ENCODE measurements around the gene EPHB2.

Gene EPHB2

GRCh38 chr1:22760455-22760854 is 49.8 kb downstream of the EPHB2 start:
- TF ChIP-seq POLR2AphosphoS5 (IDR thresholded peaks at IDR 0.05; ENCODE audit: low read depth, low read length) (no peak), FOXP2 (optimal IDR thresholded peaks at IDR 0.05; ENCODE audit: borderline replicate concordance, extremely low read depth, extremely low read length, insufficient read depth) (no peak), REST (IDR thresholded peaks at IDR 0.05; ENCODE audit: insufficient read depth in 1 of 2, low read depth in 2 of 2, low read length in 2 of 2) (no peak), TAF1 (IDR thresholded peaks at IDR 0.05; ENCODE audit: borderline replicate concordance, insufficient read depth, low read length) (no peak), SIN3A (IDR thresholded peaks at IDR 0.05; ENCODE audit: borderline replicate concordance, insufficient read depth, low read length) (no peak)

GRCh38 chr1:22761101-22761500 is 50.5 kb downstream of the EPHB2 start:
- TF ChIP-seq REST (IDR thresholded peaks at IDR 0.05; ENCODE audit: insufficient read depth in 1 of 2, low read depth in 2 of 2, low read length in 2 of 2) (no peak), POLR2AphosphoS5 (IDR thresholded peaks at IDR 0.05; ENCODE audit: low read depth, low read length) (no peak), SIN3A (IDR thresholded peaks at IDR 0.05; ENCODE audit: borderline replicate concordance, insufficient read depth, low read length) (no peak), TAF1 (IDR thresholded peaks at IDR 0.05; ENCODE audit: borderline replicate concordance, insufficient read depth, low read length) (no peak), FOXP2 (optimal IDR thresholded peaks at IDR 0.05; ENCODE audit: borderline replicate concordance, extremely low read depth, extremely low read length, insufficient read depth) (no peak)

GRCh38 chr1:22761821-22762220 is 51.2 kb downstream of the EPHB2 start:
- TF ChIP-seq SIN3A (IDR thresholded peaks at IDR 0.05; ENCODE audit: borderline replicate concordance, insufficient read depth, low read length) (no peak), FOXP2 (optimal IDR thresholded peaks at IDR 0.05; ENCODE audit: borderline replicate concordance, extremely low read depth, extremely low read length, insufficient read depth) (no peak), POLR2AphosphoS5 (IDR thresholded peaks at IDR 0.05; ENCODE audit: low read depth, low read length) (no peak), REST (IDR thresholded peaks at IDR 0.05; ENCODE audit: insufficient read depth in 1 of 2, low read depth in 2 of 2, low read length in 2 of 2) (no peak), TAF1 (IDR thresholded peaks at IDR 0.05; ENCODE audit: borderline replicate concordance, insufficient read depth, low read length) (no peak)

GRCh38 chr1:22763487-22764200 is 53.0 kb downstream of the EPHB2 start:
- TF ChIP-seq POLR2AphosphoS5 (IDR thresholded peaks at IDR 0.05; ENCODE audit: low read depth, low read length) = no peak
- no peak for TF ChIP-seq SIN3A (IDR thresholded peaks at IDR 0.05; ENCODE audit: borderline replicate concordance, insufficient read depth, low read length)
- no peak for TF ChIP-seq REST (IDR thresholded peaks at IDR 0.05; ENCODE audit: insufficient read depth in 1 of 2, low read depth in 2 of 2, low read length in 2 of 2)
- no peak for TF ChIP-seq TAF1 (IDR thresholded peaks at IDR 0.05; ENCODE audit: borderline replicate concordance, insufficient read depth, low read length)
- no peak for TF ChIP-seq FOXP2 (optimal IDR thresholded peaks at IDR 0.05; ENCODE audit: borderline replicate concordance, extremely low read depth, extremely low read length, insufficient read depth)

Measured in PFSK-1 (cell line).